ENCODE data around the gene SPINT2.
A peak's percentile ranks its signal among the peaks of the same experiment; 100 is the strongest.
"Not testable (repeated sequence)": the region's sequence is repeated elsewhere in the genome, so short reads cannot be mapped to it uniquely, and the experiment has no call there.

The SPINT2 gene

DNA sequence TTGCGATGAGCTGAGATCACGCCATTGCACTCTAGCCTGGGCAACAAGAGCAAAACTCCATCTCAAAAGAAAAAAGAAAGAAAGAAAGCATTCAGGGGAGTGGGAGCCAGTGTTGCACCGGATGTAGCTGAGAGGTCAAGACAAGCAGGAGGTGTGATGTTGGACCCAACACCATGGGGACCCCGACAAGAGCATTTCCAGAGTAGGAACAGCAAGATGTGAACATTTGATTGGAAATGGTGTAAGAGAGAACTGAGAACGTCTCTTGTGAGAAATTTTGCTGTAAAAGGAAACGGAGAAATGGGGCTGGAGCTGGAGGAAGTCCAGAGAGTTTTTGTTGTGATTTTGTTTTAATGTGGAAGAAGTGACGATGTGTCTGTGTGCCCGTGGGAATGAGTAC, 24.6 kb upstream of the SPINT2 start:
- no peak for DNase-seq (ENCODE audit: low read depth)

GRCh38 chr19:38243279-38243673, 21.1 kb upstream of the SPINT2 start:
- DNase-seq (ENCODE audit: low read depth) = no peak

DNA sequence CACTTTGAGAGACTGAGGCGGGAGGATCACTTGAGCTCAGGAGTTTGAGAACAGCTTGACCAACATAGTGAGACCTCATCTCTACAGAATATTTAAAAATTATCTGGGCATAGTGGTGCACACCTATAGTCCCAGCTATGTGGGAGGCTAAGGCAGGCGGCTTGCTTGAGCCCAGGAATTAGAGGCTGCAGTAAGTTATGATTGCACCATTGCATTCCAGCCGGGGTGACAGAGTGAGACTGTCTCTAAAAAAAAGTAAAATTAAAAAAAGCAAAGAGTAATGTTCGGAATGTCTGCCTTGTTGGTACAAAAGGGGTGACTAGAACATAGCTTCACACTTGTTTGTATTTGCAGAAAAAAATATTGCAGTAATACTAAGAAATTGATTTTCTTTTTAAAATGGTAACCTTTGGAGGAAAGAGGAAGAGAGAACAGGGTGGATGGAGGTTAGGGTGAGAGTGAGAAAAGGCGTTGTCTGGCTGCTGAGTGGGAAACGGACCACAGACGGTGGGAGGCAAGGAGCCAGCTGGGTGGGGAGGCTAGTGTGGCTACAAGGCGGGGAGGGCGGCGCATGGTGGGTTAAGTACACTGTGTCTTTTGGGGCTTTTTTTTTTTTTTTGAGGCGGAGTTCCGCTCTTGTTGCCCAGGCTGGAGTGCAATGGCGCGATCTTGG, 18.4 kb upstream of the SPINT2 start:
- no peak for DNase-seq (ENCODE audit: low read depth)

DNA sequence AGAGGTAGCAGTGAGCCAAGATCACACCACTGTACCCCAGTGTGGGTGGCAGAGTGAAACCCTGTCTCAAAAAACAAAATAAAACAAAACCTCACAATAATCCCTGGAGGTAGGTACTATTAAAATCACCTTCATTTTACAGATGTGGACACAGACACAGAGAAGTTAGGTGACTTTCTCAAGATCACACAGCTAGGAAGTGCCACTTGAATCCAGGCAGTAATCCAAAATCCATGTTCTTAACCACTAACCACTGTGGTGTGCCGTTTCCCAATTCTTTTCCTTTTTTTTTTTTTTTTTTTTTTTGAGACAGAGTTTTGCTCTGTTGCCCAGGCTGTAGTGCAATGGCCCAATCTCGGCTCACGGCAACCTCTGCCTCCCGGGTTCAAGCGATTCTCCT, 17.2 kb upstream of the SPINT2 start:
- DNase-seq (ENCODE audit: low read depth) = no peak

DNA sequence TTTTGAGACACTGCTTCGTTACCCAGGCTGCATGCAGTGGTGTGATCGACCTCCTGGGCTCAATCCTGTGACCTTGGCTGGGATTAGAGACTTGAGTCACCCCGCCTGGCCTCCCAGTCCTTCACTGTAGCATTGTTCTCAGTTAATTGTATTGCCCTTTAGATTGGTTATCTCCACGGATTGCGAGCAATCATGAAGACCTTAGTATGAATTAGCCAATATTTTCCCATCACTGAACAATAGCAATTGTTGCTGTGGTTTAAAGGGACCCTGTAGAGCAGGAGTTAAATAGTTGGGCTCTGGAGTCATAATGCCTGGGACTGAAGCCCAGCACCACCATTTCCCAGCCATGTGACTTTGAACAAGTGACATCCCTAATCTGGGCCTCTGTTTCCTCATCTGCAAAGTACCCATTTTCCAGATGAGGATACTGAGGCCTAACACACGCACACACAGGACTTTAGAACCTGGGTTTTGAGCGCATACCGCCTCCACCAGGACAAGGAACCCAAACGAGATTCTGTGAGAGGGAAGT, 16.6 kb upstream of the SPINT2 start:
- DNase-seq (ENCODE audit: low read depth) = no peak

GRCh38 chr19:38248421-38248820, 16.0 kb upstream of the SPINT2 start:
- no peak for DNase-seq (ENCODE audit: low read depth)

DNA sequence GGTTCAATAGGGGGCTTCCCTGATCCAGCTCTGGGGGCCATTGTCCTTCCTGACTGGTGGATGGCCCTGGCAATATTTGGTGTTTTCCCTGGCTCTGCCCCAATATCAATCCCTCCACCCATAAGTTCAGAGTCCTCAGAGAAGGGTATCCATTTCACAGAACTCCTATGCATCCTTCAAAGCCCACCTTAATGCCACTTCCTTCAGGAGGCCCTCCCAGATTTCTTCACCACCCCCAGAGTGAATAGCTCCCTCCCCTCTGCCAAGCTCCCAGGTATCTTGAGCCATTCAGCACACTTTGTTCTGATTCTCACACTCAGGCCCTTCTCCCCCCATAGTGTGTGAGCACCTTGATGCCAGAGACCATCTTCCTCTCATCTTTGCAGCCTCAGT, 13.9 kb upstream of the SPINT2 start:
- no peak for DNase-seq (ENCODE audit: low read depth)

DNA sequence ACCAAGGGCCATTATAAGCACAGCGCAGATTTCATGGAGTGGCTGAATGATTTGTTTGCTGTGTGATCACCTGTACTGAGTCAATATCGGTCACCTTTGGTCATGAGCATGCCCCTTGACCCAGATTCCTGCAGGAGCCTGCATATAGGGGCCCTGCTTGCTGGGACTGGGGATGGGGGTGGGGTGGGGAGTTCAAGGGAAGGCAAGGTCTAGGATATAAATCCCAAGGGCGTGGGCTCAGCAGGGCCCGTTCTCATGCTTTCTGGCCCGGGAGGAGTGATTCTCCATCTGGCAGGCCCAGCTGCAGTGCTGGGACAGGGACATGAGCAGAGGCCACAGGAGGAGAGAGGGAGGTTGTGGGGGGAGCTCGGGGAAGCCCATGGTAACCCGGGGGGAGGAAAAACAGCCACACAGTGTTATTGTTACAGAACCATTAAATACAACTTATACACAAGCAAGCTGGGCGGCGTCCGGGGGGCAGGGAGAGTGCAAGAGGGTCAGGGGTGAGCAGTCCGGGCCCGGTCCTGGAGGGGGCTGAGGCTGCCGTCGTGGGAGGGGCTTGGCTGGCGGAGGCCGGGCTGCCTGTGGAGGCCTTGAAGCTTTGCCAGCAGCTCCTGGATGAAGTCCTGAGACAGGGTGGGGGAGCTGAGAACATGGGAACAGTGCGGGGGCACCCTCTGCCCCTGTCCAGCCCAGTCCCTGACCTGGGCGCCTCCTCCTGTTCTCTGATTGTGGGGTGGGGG, 13.4 kb upstream of the SPINT2 start:
- no peak for DNase-seq (ENCODE audit: low read depth)

- no peak for DNase-seq (ENCODE audit: low read depth)
Measured at GRCh38 chr19:38251564-38252051, 12.8 kb upstream of the SPINT2 start.

GRCh38 chr19:38252385-38252784, 12.0 kb upstream of the SPINT2 start:
- DNase-seq (ENCODE audit: low read depth) = no peak

DNA sequence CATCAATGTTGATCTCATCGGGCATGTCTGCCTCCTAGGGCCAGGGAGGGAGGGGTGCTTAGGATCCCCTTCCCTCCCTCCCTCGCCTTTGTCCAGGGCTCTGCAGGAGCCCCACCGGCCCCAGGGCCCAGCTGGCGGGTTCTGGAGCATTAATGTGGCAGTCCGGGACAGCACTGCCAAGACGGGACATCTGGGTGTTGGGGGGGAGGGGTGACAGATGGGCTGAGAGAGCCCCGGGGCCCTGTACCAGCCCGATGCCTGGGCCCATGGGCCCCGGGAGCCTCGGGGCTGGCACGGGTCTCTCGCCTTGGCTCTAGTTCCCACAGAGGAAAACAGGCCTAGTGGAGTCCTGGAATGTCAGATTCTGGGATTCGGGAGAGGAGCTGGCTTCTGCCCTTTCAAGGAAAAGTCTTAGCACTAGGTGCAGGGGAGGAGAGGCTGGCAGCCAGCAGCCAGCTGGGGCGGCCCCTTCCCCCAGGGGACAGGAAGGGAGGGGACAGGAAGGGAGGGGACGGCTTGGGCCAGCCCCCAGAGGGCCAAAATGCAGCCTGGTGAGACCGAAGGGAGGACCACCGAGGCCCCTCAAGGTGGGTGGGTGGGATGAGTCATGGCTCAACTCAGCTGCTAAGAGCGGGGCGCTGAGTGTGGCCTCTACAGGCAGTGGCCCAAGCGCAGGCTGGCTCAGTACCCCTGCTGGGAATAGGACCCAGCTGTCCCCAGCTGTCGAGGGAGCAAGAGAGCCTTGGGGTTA, 11.3 kb upstream of the SPINT2 start:
- no peak for DNase-seq (ENCODE audit: low read depth)

GRCh38 chr19:38253788-38254187, 10.6 kb upstream of the SPINT2 start:
- no peak for DNase-seq (ENCODE audit: low read depth)

- no peak for DNase-seq (ENCODE audit: low read depth)
Measured at GRCh38 chr19:38255383-38256014, 8.9 kb upstream of the SPINT2 start.

DNA sequence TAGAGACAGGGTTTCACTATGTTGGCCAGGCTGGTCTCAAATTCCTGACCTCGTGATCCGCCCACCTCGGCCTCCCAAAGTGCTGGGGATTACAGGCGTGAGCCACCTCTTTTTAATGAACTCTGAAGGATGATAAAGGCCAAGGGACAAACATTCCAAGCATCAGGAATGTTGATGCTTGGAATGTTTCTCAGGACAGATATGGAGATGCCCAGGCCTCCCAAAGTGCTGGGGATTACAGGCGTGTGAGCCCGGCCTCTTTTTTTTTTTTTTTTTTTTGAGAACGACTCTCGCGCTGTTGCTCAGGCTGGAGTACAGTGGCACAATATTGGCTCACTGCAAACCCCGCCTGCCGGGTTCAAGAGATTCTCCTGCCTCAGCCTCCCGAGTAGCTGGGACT, 2.4 kb upstream of the SPINT2 start:
- not testable (repeated sequence) for DNase-seq (ENCODE audit: low read depth)

DNA sequence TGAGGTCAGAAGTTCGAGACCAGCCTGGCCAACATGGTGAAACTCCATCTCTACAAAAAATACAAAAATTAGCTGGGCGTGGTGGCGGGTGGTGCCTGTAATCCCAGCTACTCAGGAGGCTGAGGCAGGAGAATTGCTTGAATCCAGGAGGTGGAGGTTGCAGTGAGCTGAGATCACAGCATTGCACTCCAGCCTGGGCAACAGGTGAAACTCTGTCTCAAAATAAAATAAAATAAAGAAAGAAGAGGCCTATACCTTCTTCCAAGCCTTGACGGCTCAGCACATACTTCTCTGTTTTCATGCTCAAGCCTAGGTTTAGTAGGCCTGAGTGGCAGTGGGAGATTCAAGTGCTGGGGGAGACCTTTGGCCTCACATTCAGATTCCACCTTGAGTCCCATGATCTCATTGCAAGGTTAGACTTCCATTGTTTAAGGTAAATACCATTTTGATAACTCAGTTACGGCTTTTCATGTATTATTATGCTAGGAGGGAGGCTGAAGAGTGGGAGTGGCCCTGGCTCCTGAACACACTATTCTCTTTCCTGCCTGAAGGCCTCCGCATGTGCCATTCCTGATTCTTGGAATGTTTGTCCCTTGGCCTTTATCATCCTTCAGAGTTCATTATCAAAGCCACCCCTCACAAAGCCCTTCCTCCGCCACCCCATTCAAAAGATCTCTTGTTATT, 1.6 kb upstream of the SPINT2 start:
- no peak for DNase-seq (ENCODE audit: low read depth)

GRCh38 chr19:38263689-38264485, 486 bp upstream of the SPINT2 start:
- DNase-seq (ENCODE audit: low read depth) = no peak

DNA sequence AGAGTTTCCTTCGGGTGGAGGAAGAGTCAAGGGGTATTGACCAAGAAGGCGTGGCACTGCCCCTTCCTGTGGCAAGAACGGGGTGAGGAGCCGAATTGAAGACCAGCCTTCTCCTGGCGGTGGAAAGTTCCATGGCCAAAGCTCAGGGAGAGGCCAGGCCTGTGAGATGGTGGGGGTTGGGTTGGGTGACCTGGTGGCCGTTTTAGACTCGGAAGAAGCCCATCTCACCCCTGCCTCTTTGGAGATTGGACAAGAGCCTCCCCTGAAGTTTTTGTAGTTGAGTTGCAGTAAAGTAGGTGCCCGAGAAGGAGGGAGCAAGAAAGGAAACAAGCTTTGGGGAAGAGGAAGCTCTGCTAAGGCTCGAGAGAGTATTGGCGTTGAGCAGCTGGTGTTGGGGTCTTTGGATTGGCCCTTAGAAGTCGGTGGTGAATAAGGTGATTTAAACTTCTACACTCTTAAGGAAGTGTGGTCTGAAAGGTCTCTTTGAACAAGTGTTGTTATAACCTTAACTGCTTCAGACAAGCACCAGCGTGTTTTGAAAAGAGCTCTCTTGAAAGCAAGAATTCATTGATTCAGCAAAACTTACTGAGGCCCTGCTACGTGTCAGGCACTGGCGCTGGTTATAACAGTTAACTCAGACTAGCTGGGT, 964 bp downstream of the SPINT2 start:
- DNase-seq (ENCODE audit: low read depth) = no peak

DNA sequence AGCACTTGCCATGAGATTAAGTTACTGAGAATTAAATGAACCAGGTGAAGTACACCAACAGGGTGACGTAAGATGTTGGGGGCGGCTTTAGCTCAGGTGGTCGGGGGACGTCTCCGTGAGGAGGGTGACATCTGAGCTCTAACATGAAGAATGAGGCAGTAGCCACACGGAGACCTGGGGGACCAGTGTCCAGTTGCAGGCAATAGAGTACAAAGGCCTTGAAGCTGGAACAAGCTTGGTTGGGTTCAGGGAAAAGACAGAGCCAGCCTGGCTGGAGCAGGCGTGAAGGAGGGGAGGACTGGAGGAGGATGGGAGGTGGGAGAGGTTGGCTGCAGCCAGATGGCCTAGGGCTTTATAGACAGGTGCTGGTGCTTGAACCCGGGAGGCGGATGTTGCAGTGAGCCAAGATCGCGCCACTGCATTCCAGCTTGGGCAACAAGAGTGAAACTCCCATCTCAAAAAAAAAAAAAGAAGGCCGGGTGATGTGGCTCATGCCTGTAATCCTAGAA, 1.6 kb downstream of the SPINT2 start:
- no peak for DNase-seq (ENCODE audit: low read depth)

DNA sequence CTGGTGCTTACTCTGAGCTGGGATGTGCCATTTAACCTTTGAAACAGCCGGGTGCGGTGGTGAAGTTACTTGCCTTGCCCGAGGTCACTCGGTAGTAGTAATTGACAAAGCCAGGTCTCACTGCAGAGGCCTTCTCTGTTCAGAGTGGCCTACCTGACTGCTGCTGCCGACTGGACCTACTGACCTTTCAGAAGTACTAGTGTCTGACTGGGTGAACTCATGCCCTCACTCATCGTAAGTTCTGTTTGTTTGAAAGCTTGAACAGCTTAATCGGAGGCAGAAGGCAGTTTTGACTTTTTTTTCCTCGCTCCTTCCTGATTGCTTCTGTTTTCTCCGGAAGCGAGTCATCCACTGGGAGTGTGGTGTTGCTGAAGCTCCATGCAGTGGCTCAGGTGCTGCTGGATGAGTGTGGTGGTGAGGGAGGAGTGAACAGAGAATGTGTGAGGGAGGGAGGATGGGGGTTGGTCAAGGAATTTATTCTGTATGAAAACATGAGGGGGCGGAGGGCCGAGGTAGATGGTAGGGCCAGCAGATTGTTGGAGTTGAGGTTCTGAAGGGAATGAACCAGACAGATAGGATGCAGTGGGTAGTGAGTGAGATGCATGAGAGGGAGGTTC, 2.7 kb downstream of the SPINT2 start:
- peak; percentile 27 for DNase-seq (ENCODE audit: low read depth)

All from non-pigmented ciliary epithelial cell (primary cell).